22Rv1 (cell line): ENCODE measurements around the gene WDFY1.

Source experiments
- ZFX ChIP-seq: fragments of 450-650 bp; IDR thresholded peaks from 2 replicates; pipeline ENCODE4 v1.6.1; 2017; ENCODE audit warnings: antibody characterized with exemption, borderline replicate concordance
- TF ChIP-seq, protein P1 (sequence below): fragments of 450-650 bp; IDR thresholded peaks from 2 replicates; pipeline ENCODE4 v1.5.1; 2017; ENCODE audit warnings: mild to moderate bottlenecking

DNA sequence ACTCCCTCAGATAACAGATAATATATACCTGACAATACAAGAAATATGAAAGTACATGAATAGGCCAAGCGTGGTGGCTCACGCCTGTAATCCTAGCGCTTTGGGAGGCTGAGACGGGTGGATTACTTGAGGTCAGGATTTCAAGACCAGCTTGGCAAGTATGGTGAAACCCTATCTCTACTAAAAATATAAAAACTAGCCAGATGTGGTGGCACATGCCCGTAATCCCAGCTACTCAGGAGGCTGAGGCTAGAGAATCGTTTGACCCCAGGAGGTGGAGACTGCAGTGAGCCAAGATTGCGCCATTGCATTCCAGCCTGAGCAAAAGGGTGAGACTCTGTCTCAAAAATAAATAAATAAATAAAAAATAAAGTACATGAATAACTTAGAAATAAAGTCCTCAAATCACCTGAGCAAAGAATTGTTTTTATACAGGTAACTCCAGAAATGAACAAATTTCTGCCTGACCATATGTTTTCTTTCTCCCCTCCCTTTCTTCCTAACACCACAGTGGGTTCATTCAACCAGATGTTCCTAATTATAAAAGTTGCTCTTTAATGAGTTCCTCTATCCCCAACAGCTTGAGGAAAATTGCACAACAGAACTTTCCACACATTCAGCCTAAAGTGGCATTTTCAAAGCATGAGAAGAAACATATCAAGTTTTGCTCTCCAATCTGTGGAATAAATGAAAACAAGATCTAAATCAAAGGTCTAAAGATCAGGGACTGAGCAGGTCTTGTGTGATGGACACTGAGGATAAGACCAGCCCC lies 74.1 kb downstream of the WDFY1 start:
- TF ChIP-seq, protein P1, sequence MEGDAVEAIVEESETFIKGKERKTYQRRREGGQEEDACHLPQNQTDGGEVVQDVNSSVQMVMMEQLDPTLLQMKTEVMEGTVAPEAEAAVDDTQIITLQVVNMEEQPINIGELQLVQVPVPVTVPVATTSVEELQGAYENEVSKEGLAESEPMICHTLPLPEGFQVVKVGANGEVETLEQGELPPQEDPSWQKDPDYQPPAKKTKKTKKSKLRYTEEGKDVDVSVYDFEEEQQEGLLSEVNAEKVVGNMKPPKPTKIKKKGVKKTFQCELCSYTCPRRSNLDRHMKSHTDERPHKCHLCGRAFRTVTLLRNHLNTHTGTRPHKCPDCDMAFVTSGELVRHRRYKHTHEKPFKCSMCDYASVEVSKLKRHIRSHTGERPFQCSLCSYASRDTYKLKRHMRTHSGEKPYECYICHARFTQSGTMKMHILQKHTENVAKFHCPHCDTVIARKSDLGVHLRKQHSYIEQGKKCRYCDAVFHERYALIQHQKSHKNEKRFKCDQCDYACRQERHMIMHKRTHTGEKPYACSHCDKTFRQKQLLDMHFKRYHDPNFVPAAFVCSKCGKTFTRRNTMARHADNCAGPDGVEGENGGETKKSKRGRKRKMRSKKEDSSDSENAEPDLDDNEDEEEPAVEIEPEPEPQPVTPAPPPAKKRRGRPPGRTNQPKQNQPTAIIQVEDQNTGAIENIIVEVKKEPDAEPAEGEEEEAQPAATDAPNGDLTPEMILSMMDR: no peak
- TF ChIP-seq ZFX: no peak
